ENCODE measurements around the gene IL12RB2.
"Not testable (repeated sequence)": the region's sequence is repeated elsewhere in the genome, so short reads cannot be mapped to it uniquely, and the experiment has no call there.

The IL12RB2 gene

GRCh38 chr1:67407498-67407897, 99.8 kb downstream of the IL12RB2 start:
- Histone ChIP-seq H3K36me3 (ENCODE audit: insufficient read depth, low read length) (peaks cover 6% of the 10 kb centered on the region; the same call in 1 of the 2 replicates), H3K4me1 (ENCODE audit: insufficient read depth, low read length) (no peaks in the 10 kb centered on the region), H3K9ac (ENCODE audit: low read depth, low read length) (no peak overlapping the region), H3K9me3 (ENCODE audit: control insufficient read depth, insufficient read depth, low read length) (no peaks in the 10 kb centered on the region)

DNA sequence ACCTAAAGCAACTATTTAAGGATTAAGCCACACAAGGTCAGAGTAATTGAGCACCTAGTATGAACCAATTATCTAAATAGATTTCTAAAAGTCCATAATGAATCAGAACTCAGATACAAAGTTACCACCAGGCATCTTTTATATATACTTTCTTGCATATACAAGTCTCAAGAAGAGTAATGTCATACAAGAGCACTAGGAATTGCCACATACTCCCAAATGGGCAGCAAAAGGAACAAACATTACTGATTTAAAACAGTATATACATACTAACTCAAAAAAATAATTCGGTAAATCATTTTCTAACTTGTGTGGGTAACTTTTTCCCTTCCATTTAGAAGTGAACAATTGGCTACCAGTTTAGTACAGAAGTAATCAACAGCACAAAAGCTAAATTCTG, 100.5 kb downstream of the IL12RB2 start:
- Histone ChIP-seq H3K9ac (ENCODE audit: low read depth, low read length) (no peak overlapping the region), H3K36me3 (ENCODE audit: insufficient read depth, low read length) (peaks cover 6% of the 10 kb centered on the region; the same call in 1 of the 2 replicates), H3K4me1 (ENCODE audit: insufficient read depth, low read length) (no peaks in the 10 kb centered on the region), H3K9me3 (ENCODE audit: control insufficient read depth, insufficient read depth, low read length) (no peaks in the 10 kb centered on the region)

DNA sequence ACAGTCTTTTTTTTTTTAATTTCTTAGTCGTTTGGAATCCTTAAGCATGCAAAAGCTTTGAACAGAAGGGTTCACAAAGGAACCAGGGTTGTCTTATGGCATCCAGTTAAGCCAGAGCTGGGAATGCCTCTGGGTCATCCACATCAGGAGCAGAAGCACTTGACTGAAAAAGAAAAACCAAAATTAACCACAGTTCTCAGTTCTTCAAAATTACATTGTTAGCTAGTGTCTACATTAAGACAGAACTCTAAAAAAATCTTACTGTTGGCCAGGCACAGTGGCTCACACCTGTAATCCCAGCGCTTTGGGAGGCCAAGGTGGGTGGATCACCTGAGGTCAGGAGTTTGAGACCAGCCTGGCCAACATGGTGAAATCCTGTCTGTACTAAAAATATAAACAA, 105.4 kb downstream of the IL12RB2 start:
- H3K36me3 ChIP-seq (ENCODE audit: insufficient read depth, low read length): peaks cover 33% of the 10 kb centered on the region
- H3K9ac ChIP-seq (ENCODE audit: low read depth, low read length); H3K9me3 ChIP-seq (ENCODE audit: control insufficient read depth, insufficient read depth, low read length); H3K4me1 ChIP-seq (ENCODE audit: insufficient read depth, low read length): not testable (repeated sequence)

- Histone ChIP-seq H3K36me3 (ENCODE audit: insufficient read depth, low read length) (peaks cover 36% of the 10 kb centered on the region), H3K9ac (ENCODE audit: low read depth, low read length) (no peak overlapping the region)
These were observed 106.9 kb downstream of the IL12RB2 start for GRCh38 chr1:67414574-67414973.

DNA sequence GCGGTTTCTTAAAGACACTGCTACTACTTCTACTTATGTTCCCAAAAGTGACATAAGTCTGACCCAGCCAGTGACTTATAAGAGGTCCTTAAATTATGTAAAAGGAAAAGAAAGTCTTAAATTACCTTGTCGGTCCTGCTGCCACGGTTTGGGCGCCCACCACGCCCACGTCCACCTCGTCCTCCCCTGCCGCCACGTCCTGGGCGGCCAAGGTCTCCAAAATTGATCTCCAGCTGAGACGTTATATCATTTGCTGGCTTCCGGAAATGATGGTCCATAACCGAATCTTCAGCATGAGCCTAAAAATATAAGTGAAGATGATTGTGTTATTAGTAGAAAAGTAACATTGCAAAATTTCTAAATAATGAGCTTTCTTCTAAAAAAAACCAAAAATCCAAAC, 107.4 kb downstream of the IL12RB2 start:
- Histone ChIP-seq H3K4me1 (ENCODE audit: insufficient read depth, low read length) (no peaks in the 10 kb centered on the region), H3K9me3 (ENCODE audit: control insufficient read depth, insufficient read depth, low read length) (no peaks in the 10 kb centered on the region), H3K36me3 (ENCODE audit: insufficient read depth, low read length) (peaks cover 36% of the 10 kb centered on the region), H3K9ac (ENCODE audit: low read depth, low read length) (no peak overlapping the region)

More at GRCh38 chr1:67414574-67414973, 106.9 kb downstream of the IL12RB2 start:
- Histone ChIP-seq H3K4me1 (ENCODE audit: insufficient read depth, low read length) (no peaks in the 10 kb centered on the region), H3K9me3 (ENCODE audit: control insufficient read depth, insufficient read depth, low read length) (no peaks in the 10 kb centered on the region)

- peaks cover 48% of the 10 kb centered on the region for H3K36me3 ChIP-seq (ENCODE audit: insufficient read depth, low read length)
- not testable (repeated sequence) for H3K4me1 ChIP-seq (ENCODE audit: insufficient read depth, low read length); H3K9me3 ChIP-seq (ENCODE audit: control insufficient read depth, insufficient read depth, low read length); H3K9ac ChIP-seq (ENCODE audit: low read depth, low read length)
These were observed 110.1 kb downstream of the IL12RB2 start for GRCh38 chr1:67417733-67418132.

DNA sequence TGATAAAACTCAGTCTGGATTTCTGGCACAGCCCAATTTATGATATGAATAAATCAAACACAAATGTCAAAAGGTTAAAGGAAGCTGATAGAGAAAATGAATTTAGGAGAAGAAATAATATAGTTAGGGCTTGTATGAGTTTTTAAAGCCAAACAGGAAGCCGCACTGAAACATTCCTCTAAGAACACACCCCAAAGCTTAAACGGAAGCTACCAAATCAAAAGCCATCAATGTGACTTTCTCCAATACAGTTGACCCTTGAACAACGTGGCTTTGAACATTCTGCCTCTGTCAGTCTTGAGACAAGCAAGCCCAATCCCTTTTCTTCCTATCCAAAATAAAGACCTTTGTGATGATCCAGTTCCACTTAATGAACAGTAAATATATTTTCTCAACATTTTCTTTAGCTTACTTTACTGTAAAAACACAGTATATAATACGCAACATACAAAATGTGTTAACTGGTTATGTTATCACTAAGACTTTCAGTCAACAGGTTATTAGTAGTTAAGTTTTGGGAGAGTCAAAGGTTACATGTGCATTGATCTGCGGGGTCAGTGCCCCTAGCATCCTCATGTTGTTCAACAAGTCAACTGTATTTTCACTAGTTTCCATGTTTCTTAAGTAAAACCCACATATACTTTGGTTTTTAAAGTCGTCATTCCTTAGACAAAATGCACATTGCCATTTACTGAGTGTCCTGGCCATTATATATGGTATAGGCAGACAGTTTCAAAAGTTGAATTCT, 111.3 kb downstream of the IL12RB2 start:
- H3K4me1 ChIP-seq (ENCODE audit: insufficient read depth, low read length): no peaks in the 10 kb centered on the region
- peaks cover 49% of the 10 kb centered on the region for H3K36me3 ChIP-seq (ENCODE audit: insufficient read depth, low read length)
- H3K9ac ChIP-seq (ENCODE audit: low read depth, low read length): no peak overlapping the region
- no peaks in the 10 kb centered on the region for H3K9me3 ChIP-seq (ENCODE audit: control insufficient read depth, insufficient read depth, low read length)

DNA sequence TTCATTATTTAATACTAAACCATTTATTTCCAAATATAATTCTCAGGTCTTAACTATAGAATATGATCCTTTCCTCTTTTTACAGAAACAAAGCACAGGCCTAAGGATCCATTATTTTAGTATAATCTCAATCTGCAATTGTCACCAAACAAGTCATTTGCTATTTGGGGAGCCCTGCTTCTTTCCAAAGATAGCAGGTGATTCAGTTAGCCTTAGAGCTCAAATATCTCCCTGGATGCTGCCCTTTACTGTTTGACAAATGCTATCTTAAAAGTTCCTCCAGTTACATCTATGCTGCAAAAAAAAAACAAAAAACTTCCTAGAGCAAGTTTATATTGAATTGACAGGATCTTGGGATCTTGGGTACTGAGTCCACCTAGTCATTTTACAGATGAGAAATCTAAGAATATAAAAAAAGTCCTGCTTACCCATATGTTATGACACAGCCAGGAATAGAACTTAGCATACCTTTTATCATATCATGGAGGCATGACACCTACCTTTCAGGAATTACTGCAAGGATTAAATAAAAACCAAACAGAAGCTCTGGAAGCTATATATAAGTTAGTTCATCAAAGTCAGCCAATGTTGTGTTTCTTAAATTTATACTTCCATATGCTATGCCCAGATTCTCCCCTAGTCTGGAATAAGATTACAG, 113.3 kb downstream of the IL12RB2 start:
- no peak overlapping the region for H3K9ac ChIP-seq (ENCODE audit: low read depth, low read length)

GRCh38 chr1:67427465-67427864, 119.8 kb downstream of the IL12RB2 start:
- no peaks in the 10 kb centered on the region for H3K9me3 ChIP-seq (ENCODE audit: control insufficient read depth, insufficient read depth, low read length)
- peak overlapping the region; percentile 93; the same call in 1 of the 2 replicates for H3K9ac ChIP-seq (ENCODE audit: low read depth, low read length)
- H3K36me3 ChIP-seq (ENCODE audit: insufficient read depth, low read length): peaks cover 21% of the 10 kb centered on the region
- H3K4me1 ChIP-seq (ENCODE audit: insufficient read depth, low read length): peaks cover 7% of the 10 kb centered on the region; the same call in 1 of the 2 replicates

More for the DNA sequence above, 113.3 kb downstream of the IL12RB2 start:
- no peaks in the 10 kb centered on the region for H3K4me1 ChIP-seq (ENCODE audit: insufficient read depth, low read length)
- no peaks in the 10 kb centered on the region for H3K9me3 ChIP-seq (ENCODE audit: control insufficient read depth, insufficient read depth, low read length)
- H3K36me3 ChIP-seq (ENCODE audit: insufficient read depth, low read length): peaks cover 37% of the 10 kb centered on the region

DNA sequence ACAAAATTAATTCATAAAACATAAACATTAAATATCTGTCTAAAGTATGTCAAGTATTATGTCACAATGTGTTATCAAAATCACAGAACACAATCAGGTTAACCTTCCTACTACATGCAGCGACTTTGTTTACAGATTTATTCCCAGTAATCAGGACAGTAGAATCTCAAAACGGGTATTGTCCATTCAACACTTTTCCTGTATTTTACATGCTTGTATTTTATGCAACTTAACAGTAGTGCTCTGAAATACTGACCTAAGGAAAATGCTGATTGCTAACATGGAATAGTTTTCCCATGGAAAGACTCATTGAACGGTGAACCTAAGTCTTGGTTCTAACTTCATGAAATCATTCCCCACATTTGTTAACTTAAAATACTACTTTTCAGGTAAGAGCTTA, 120.3 kb downstream of the IL12RB2 start:
- Histone ChIP-seq H3K9me3 (ENCODE audit: control insufficient read depth, insufficient read depth, low read length) (no peaks in the 10 kb centered on the region), H3K36me3 (ENCODE audit: insufficient read depth, low read length) (peaks cover 16% of the 10 kb centered on the region), H3K4me1 (ENCODE audit: insufficient read depth, low read length) (peaks cover 7% of the 10 kb centered on the region; the same call in 1 of the 2 replicates), H3K9ac (ENCODE audit: low read depth, low read length) (peak overlapping the region; percentile 93)

GRCh38 chr1:67429011-67429527, 121.4 kb downstream of the IL12RB2 start:
- Histone ChIP-seq H3K4me1 (ENCODE audit: insufficient read depth, low read length) (peaks cover 7% of the 10 kb centered on the region; the same call in 1 of the 2 replicates), H3K36me3 (ENCODE audit: insufficient read depth, low read length) (peaks cover 16% of the 10 kb centered on the region), H3K9ac (ENCODE audit: low read depth, low read length) (peak overlapping the region; percentile 93), H3K9me3 (ENCODE audit: control insufficient read depth, insufficient read depth, low read length) (no peaks in the 10 kb centered on the region)

- Histone ChIP-seq H3K9ac (ENCODE audit: low read depth, low read length) (peak overlapping the region; percentile 93), H3K4me1 (ENCODE audit: insufficient read depth, low read length) (peaks cover 7% of the 10 kb centered on the region; the same call in 1 of the 2 replicates), H3K36me3 (ENCODE audit: insufficient read depth, low read length) (peaks cover 16% of the 10 kb centered on the region), H3K9me3 (ENCODE audit: control insufficient read depth, insufficient read depth, low read length) (no peaks in the 10 kb centered on the region)
These were observed 122.1 kb downstream of the IL12RB2 start for GRCh38 chr1:67429528-67430357.

- peaks cover 7% of the 10 kb centered on the region; the same call in 1 of the 2 replicates for H3K4me1 ChIP-seq (ENCODE audit: insufficient read depth, low read length)
- peaks cover 15% of the 10 kb centered on the region for H3K36me3 ChIP-seq (ENCODE audit: insufficient read depth, low read length)
- H3K9me3 ChIP-seq (ENCODE audit: control insufficient read depth, insufficient read depth, low read length): no peaks in the 10 kb centered on the region
- peak within 1 kb of the TSS; percentile 93 for H3K9ac ChIP-seq (ENCODE audit: low read depth, low read length)
These were observed 122.9 kb downstream of the IL12RB2 start, which contains the start of gene SERBP1 for GRCh38 chr1:67430358-67431155. Gene SERBP1 (minus strand): TSS chr1:67430402. CDS start chr1:67430300, 102 bp downstream.
